GM23248 (cell line): ENCODE results near the gene OR8D2. TPM values are rescaled to one million over a fixed set of nuclear protein-coding genes. Genes with fewer than 3 reads are reported as not detected.
A peak's percentile ranks its signal among the peaks of the same experiment; 100 is the strongest.

Source experiments
- DNase-seq: peaks from one replicate; pipeline ENCODE4 v3.0.0-alpha.2; 2015
- H2AFZ ChIP-seq: fragments of 200-600 bp; sonication (generic); 2 replicates; pipeline ENCODE4 v1.6.1; 2016; ENCODE audit warnings: antibody characterized with exemption
- H3F3A ChIP-seq: fragments of 200-600 bp; sonication (generic); 2 replicates; pipeline ENCODE4 v1.6.1; 2016; ENCODE audit warnings: mild to moderate bottlenecking, antibody characterized with exemption, mixed run types; ENCODE audit not compliant: insufficient read depth
- H3K27ac ChIP-seq: fragments of 200-600 bp; sonication (generic); 2 replicates; pipeline ENCODE4 v1.5.1; 2016; ENCODE audit warnings: mild to moderate bottlenecking
- H3K27me3 ChIP-seq: fragments of 200-600 bp; sonication (generic); replicated peaks from 2 replicates; pipeline ENCODE4 v1.6.1; 2016; ENCODE audit warnings: mild to moderate bottlenecking; ENCODE audit not compliant: insufficient read depth
- H3K36me3 ChIP-seq: fragments of 200-600 bp; sonication (generic); 2 replicates; pipeline ENCODE4 v1.6.1; 2016; ENCODE audit warnings: low read depth, mild to moderate bottlenecking
- H3K4me1 ChIP-seq: fragments of 200-600 bp; sonication (generic); 2 replicates; pipeline ENCODE4 v1.6.1; 2016; ENCODE audit warnings: mild to moderate bottlenecking; ENCODE audit not compliant: insufficient read depth
- H3K4me2 ChIP-seq: fragments of 200-600 bp; sonication (generic); one replicate; pipeline ENCODE4 v1.6.1; 2016; ENCODE audit warnings: mild to moderate bottlenecking; ENCODE audit not compliant: unreplicated experiment
- H3K4me3 ChIP-seq: fragments of 200-600 bp; sonication (generic); 2 replicates; pipeline ENCODE4 v1.5.1; 2016; ENCODE audit warnings: mild to moderate bottlenecking
- H3K79me2 ChIP-seq: fragments of 200-600 bp; sonication (generic); 2 replicates; pipeline ENCODE4 v1.6.1; 2016; ENCODE audit warnings: mild to moderate bottlenecking; ENCODE audit not compliant: insufficient read depth
- H3K9ac ChIP-seq: fragments of 200-600 bp; sonication (generic); 2 replicates; pipeline ENCODE4 v1.6.1; 2016; ENCODE audit warnings: mild to moderate bottlenecking
- H3K9me2 ChIP-seq: fragments of 200-600 bp; sonication (generic); 2 replicates; pipeline ENCODE4 v1.6.1; 2016; ENCODE audit warnings: mixed run types, mild to moderate bottlenecking, moderate library complexity; ENCODE audit not compliant: insufficient read depth
- H3K9me3 ChIP-seq: fragments of 200-600 bp; sonication (generic); one replicate; pipeline ENCODE4 v1.6.1; 2017; ENCODE audit warnings: low read depth
- H4K20me1 ChIP-seq: fragments of 200-600 bp; sonication (generic); 2 replicates; pipeline ENCODE4 v1.6.0; 2016; ENCODE audit not compliant: insufficient read depth
- EZH2 ChIP-seq: fragments of 200-600 bp; sonication (generic); IDR thresholded peaks from 2 replicates; pipeline ENCODE4 v1.6.1; 2018; ENCODE audit warnings: antibody characterized with exemption, mild to moderate bottlenecking; ENCODE audit not compliant: insufficient read depth, poor library complexity, severe bottlenecking
- EZH2phosphoT487 ChIP-seq: fragments of 200-600 bp; sonication (generic); IDR thresholded peaks from 2 replicates; pipeline ENCODE4 v1.6.1; 2018; ENCODE audit warnings: antibody characterized with exemption, moderate library complexity, mild to moderate bottlenecking, low read depth; ENCODE audit not compliant: insufficient read depth
- WGBS, 2 experiments: methylation state at CpG; one replicate each; pipeline ENCODE4 v1.1.6; 2015 to 2017; ENCODE audit warnings: low lambda C conversion rate in 2 of 2, low coverage in 1 of 2; ENCODE audit errors: missing lambda C conversion rate in 2 of 2; 5-methylcytosine and 5-hydroxymethylcytosine counted together
- in situ Hi-C: fragments of 300-500 bp; cut with MboI; formaldehyde crosslinking; loops from 2 replicates; pipeline ENCODE4 v1.15.0; 2020
- polyA plus RNA-seq: library from polyadenylated mRNA; unstranded; fragments of >200 nt; fragmentation: Nextera tagmentation; extraction: Ambion mirVana; gene quantifications from 2 replicates; pipeline ENCODE4 v1.2.1, GENCODE V29; 2016
- total RNA-seq: library from RNA; depleted of rRNA; stranded (reverse); fragments of >200 nt; shearing (Covaris generic); gene quantifications from 2 replicates; pipeline ENCODE4 v1.2.3, GENCODE V29; 2014

The OR8D2 gene
- total and polyA plus RNA-seq, 2 experiments from 2014 or later, result not detected

DNA sequence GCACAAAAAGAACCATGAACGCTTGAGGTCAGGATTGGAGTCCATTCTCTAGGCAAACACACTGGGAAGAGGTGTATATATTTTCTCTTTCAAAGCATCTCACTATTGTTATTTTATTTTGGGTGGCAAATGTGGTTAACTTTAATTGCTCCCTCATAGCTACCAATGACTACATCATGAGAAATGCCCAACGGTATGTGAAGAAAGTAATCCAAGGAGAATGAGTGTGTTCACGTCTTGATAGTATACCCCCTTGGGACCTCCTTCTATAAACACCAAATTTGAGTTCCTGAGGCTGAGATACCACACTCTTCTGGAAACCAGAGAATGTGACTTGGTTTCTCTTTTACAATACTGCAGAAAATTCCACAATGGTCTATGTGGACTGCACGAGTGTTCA is 22.1 kb downstream of the OR8D2 start:
- Histone ChIP-seq H3K9ac (no peak overlapping the region), H3K27me3 (peaks cover 21% of the 10 kb centered on the region), H2AFZ (no peak overlapping the region), H3K4me3 (no peak overlapping the region), H3K27ac (no peak overlapping the region), H3K4me2 (peak overlapping the region; percentile 34), H3K9me2 (no peaks in the 10 kb centered on the region), H3K36me3 (no peaks in the 10 kb centered on the region), H3K4me1 (0 out of 2 replicates have a peak, but pooled peaks cover 9% of the 10 kb centered on the region), H3K79me2 (no peaks in the 10 kb centered on the region), H3F3A (no peaks in the 10 kb centered on the region), H3K9me3 (no peaks in the 10 kb centered on the region), H4K20me1 (no peaks in the 10 kb centered on the region)
- TF ChIP-seq EZH2, result no peak
- peak; percentile 77 for DNase-seq
- in situ Hi-C loops, result no loop called here
- 29 to 34% methylated on average over 4 of the region's 4 CpGs for WGBS, 2 experiments

DNA sequence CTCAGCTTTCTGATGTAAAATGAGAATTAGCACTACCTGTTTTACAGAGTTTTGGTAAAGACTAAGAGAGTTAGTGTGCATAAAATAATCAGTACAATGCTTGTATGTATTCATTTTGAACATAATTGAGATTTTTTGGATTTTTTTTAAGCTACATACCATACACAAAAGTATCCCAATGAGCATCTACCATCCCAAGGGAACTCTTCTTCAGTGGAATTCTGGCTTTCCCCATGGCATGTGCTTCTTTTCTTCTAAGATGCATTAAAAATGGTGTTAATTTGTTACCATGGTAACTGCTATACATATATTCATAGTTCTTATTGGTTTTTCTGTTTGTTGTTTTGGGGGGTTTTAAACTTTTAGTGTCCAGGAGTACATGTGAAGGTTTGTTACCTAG is 24.0 kb downstream of the OR8D2 start:
- peaks cover 12% of the 10 kb centered on the region for H3K27me3 ChIP-seq
- in situ Hi-C loops, result no loop called here
- no peak overlapping the region for H3K9ac ChIP-seq
- H3K79me2 ChIP-seq, result no peaks in the 10 kb centered on the region
- H3K4me3 ChIP-seq, result no peak overlapping the region
- H3K4me2 ChIP-seq, result no peak overlapping the region
- H3K9me2 ChIP-seq, result no peaks in the 10 kb centered on the region
- H3K9me3 ChIP-seq, result no peaks in the 10 kb centered on the region
- no peak overlapping the region for H3K27ac ChIP-seq
- no peaks in the 10 kb centered on the region for H3F3A ChIP-seq
- no peaks in the 10 kb centered on the region for H4K20me1 ChIP-seq
- H2AFZ ChIP-seq, result no peak overlapping the region
- DNase-seq, result no peak
- no peaks in the 10 kb centered on the region for H3K36me3 ChIP-seq
- TF ChIP-seq EZH2phosphoT487 (no peak), EZH2 (no peak)
- 0 out of 2 replicates have a peak, but pooled peaks cover 9% of the 10 kb centered on the region for H3K4me1 ChIP-seq

DNA sequence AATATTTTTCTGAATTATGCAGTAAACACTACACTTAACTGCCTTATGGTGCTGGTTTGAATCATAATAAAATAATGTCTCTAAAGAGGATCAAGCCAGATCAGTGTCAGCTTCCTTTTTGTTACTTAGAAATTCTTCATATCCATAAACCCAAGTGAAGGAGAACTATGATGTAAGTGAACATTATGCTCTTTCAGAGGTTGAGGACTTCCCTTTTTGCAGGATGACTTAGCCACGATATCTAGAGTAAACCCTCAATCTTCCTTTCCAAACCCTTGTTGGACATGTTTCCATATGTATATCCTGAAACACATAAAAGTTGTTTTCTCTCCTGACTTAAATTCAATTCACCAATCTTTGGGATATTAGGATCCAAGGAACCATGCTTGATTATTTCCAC is 25.3 kb downstream of the OR8D2 start:
- in situ Hi-C loops, result no loop called here
- Histone ChIP-seq H3F3A (no peaks in the 10 kb centered on the region), H3K4me2 (no peak overlapping the region), H3K9me2 (no peaks in the 10 kb centered on the region), H4K20me1 (no peaks in the 10 kb centered on the region), H3K27ac (no peak overlapping the region), H2AFZ (no peak overlapping the region), H3K9me3 (no peaks in the 10 kb centered on the region), H3K4me3 (no peak overlapping the region), H3K4me1 (0 out of 2 replicates have a peak, but pooled peaks cover 9% of the 10 kb centered on the region), H3K79me2 (no peaks in the 10 kb centered on the region), H3K27me3 (peaks cover 18% of the 10 kb centered on the region), H3K9ac (no peak overlapping the region), H3K36me3 (no peaks in the 10 kb centered on the region)
- WGBS, 2 experiments, result 59 to 93% methylated on average over 1 of the region's 1 CpG
- TF ChIP-seq EZH2phosphoT487, result no peak
- no peak for TF ChIP-seq EZH2
- DNase-seq, result no peak

DNA sequence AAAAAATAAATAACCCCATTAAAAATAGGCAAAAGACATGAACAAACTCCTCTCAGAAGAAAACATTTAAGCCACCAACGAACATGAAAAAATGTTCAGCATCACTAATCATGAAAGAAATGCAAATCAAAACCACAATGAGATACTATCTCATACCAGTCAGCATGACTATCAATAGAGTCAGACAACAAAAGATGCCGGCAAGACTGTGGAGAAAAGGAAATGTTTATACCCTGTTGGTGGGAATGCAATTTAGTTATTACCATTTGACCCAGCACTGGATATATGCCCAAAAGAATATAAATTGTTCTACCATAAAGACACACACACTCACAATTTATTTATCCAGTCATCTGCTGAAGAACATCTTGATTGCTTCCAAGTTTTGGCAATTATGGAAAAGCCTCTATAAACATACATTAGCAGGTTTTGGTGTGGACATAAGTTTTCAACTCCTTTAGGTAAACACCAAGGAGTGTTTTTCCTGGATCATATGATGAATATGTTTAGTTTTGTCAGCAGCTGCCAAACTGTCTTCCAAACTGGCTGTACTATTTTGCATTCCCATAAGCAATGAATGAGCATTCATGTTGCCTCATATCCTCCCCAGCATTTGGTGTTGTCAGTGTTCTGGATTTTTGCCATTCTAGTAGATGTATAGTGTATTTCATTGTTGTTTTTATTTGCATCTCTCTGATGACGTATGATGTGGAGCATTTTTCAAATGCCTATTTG is 34.2 kb downstream of the OR8D2 start:
- Histone ChIP-seq H3K4me2 (peak overlapping the region; percentile 50), H3F3A (peaks cover 13% of the 10 kb centered on the region), H3K27ac (peak overlapping the region; percentile 56), H3K9ac (no peak overlapping the region), H3K36me3 (no peaks in the 10 kb centered on the region), H3K79me2 (no peaks in the 10 kb centered on the region), H3K27me3 (peaks cover 11% of the 10 kb centered on the region; the same call in 1 of the 2 replicates), H4K20me1 (no peaks in the 10 kb centered on the region), H3K9me2 (no peaks in the 10 kb centered on the region), H2AFZ (no peak overlapping the region), H3K9me3 (no peaks in the 10 kb centered on the region), H3K4me1 (peaks cover 14% of the 10 kb centered on the region), H3K4me3 (no peak overlapping the region)
- peak; percentile 75 for DNase-seq
- TF ChIP-seq EZH2phosphoT487, result 0 out of 2 replicates have a peak, but pooled peaks have one; percentile 46
- no peak for TF ChIP-seq EZH2
- in situ Hi-C loops, result no loop called here
- 0 to 1% methylated on average over 3 of the region's 3 CpGs for WGBS, 2 experiments
